Measurements from ENCODE around the gene THTPA.

GRCh38 chr14:23550131-23550811 lies 5.8 kb upstream of the THTPA start:
- TF ChIP-seq POLR2AphosphoS5 (IDR thresholded peaks at IDR 0.05; ENCODE audit: low read depth, low read length) = no peak
- no peak for TF ChIP-seq POLR2A (IDR thresholded peaks at IDR 0.05; ENCODE audit: low read depth, low read length)
